Measurements from ENCODE around the gene AGRN.
A peak's percentile ranks its signal among the peaks of the same experiment; 100 is the strongest.

Gene AGRN

DNA sequence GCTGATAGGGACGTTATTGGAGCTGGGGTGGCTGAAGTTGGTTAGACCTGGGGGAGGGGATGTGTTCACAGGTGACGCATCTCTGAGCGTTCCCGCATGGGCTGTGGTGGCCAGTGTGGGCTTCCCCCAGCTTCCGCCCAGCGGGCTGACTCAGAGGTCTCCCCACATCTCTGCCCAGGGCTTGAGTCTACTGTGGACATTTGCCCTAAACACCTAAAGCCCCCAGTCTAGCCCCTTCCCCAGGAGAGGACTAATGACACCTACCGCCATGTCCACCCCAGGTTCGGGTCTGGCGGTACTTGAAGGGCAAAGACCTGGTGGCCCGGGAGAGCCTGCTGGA, 2.0 kb downstream of the AGRN start:
- no peak for DNase-seq

DNA sequence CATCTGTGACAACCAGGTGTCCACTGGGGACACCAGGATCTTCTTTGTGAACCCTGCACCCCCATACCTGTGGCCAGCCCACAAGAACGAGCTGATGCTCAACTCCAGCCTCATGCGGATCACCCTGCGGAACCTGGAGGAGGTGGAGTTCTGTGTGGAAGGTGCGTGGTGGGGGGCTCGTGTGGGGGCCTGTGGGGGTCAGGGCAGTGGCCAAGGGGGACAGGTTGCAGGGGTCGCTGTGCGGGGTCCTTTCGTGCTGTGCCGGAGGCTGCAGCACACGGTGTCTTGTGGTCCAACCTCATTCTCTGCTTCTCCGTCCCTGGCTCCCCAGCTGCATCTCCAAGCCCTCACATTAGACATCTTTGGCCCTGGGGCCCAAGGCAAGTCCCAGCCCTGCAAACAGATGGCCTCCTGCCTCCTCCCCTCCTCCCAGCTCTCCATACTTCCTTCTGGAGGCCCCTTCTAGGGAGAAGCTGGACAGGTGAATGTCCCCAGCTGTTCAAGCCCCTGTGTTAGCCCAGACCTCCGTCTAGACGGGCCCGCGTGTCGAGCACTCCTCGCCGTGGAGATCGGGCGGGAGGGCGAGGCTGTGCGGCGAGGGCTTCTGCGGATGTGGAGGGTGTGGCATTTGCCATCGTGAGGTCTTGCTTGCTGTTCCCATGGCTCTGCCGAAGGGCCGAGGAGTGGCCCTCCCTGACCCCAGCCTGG, 2.5 kb downstream of the AGRN start:
- DNase-seq: no peak

DNA sequence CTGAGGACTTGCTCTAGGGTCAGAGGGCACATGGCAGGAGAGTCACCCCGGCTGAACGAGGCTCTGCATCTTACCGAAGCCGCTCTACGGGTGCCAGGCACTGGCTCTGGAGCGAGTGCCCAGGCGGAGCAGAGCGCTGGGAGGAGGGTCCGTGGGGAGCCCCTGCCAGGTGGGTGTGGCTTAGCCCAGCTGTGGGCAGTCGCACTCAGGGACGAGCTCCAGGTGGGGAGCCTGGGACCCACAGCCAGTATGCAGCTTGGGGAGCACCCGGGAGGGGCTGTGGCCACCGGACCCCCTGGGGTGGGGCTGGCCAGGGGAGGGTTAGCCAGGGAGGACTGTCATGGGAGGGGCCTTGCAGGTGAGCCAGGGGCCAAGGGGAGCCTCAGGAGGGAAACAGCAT, 3.8 kb downstream of the AGRN start:
- DNase-seq: no peak

DNA sequence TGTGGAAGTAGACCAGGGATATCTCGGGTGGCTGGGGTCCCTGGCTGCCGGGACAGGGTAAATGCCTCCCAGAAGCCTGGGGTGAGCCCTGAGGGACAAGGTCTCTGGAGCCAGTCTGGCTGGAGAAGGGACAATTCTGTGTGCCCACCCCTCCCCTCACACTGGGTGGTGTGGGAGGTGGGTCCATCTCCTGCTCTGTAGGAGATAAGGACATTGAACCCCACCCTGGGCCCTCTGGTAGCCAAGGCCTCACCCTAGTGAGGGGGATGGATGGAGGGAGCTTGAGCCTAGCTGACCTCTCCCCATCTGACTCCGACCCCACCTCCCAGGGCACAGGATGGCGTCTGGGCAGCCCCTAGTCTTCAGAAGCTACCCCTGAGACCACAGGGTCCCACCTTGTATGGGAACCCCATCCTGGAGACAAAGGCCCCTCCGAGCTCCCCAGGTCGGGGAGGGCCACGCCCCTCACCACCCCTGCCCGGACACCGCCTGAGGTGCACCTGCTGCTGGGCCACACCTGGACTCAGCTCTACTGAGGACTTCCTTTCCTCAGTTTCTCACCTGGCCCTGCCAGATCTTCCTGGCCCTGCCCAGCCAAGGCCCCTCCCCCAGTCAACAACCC, 4.3 kb downstream of the AGRN start:
- DNase-seq: no peak

DNA sequence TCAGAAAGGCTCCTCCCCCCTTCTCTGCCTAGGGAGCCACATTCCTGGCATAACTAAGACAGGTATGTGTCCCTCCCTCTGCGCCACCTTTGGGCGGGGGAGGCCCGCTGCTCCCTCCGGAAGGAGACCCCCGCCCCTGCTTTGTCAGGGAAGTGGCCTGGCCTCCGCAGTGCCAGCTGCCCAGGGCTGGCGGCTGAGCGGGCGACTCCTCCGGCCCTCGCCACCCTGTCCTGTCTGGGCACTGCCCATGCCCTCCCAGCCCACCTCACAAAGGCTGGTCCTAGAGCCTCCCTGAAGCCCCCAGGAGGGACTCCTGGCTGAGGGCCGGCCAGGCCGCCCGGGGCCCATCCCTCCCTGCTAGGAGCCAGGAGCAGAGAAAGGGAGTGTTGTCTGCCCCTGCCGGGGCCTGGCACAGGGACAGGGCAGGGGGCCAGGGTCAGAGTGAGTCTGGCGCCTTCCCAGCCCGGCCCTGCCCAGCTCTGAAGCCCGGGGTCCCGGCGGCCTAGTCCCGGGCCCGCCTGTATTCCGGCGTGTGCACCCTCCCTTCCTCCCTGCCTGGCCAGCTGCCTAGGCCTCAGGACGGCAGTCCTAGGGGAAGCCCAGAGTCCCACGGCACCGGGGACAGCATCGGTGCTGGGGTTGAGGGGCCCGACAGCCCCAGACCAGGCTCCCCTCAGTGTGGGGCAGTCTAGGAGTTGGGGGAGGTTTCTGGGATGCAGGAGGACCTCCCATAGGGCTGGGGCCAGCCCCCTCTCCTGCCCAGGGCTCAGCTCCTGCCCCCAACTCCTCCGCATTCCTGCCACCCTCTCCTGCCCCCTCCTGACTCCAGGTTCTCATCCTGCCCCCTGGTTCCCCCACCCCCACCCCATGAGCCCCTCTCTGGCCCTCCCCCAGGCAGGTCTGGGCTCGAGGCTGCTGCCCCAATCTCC, 5.1 kb downstream of the AGRN start:
- no peak for DNase-seq

DNA sequence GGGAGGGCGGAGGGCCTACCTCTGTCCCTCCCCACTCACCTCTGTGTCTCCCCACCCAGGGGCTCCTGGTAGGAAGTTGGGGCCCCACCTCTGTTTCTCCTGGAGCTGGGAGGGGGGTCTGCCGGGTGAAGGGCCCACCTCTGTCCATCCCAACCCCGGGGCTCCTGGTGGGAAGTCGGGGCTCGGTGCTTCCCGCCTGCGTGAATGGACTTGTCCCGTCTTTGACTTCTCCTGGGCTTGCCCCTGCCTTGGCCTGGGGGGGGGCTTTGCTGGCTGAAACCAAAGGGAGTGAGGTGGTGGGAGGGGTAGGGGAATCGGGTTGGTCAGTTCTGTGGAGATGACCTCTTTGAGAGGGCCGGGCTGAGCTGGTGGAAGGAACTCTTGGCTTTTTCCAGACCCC, 5.8 kb downstream of the AGRN start:
- DNase-seq: no peak

- DNase-seq: no peak
These were observed 6.9 kb downstream of the AGRN start for GRCh38 chr1:1026599-1027413.

DNA sequence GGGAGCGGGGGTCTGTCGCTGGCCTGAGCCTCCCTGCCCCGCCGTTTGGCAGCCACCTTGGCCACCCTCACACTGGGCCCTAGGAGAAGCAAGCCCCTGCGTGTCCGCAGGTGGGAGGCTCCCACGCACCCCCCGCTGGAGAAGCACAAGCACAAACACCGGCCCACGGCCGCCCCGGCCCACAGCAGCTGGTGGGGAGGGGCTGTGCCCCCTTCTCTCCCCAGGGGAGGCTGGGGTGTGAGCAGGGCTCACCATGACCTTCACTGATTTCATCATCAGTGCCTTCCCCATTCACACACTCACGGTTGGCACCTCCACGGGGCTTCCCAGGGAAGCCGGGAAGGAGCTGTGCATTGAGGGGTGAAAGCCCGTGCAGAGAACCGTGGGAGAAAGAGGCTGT, 7.9 kb downstream of the AGRN start:
- no peak for DNase-seq

GRCh38 chr1:1030867-1031658, 11.1 kb downstream of the AGRN start:
- peak; percentile 43 for DNase-seq

DNA sequence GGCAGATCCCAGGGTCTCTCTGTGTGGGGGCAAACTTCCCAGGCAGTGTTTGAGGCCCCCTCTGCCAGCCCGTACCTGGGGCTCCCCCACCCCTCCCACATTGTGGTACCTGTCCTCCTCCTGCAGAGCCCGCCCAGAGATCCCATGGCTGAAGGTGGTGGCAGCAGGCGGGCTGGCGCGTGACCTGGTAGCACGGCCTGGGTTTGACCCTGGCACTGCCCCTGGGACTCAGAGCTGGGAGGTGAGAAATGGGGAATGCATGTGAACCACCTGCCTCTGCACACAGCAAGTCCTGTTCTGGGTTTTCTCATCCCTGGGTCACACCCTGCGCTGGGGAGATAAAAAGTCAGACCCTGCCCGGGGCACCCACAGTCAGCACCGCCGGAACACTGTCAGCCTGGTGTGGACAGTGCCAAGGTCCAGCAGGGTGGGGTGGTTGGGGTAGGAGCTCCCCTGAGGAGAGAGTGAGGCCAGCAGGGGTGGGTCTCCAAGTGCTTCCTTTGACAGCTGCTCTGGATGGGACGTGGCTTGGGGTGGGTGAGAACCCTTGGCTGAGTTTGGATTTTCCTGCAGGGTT, 11.8 kb downstream of the AGRN start:
- no peak for DNase-seq

- peak; percentile 79 for DNase-seq
These were observed 12.5 kb downstream of the AGRN start for GRCh38 chr1:1032424-1032823.

GRCh38 chr1:1033009-1033587, 13.2 kb downstream of the AGRN start:
- peak; percentile 97 for DNase-seq

GRCh38 chr1:1033731-1034438, 14.0 kb downstream of the AGRN start:
- peak; percentile 74 for DNase-seq

DNA sequence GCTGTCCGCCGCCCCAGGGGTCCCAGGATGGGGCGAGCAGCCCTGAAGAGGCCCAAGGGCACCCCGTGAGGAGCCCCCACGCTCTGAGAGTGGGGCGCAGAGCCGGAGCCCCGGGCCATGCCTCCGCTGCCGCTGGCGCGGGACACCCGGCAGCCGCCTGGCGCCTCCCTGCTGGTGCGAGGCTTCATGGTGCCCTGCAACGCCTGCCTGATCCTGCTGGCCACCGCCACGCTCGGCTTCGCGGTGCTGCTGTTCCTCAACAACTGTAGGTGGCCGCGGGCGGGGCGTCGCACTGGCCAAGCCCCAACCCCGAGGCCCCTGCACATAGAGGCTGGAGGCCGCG, 14.5 kb downstream of the AGRN start:
- DNase-seq: peak; percentile 60

- DNase-seq: peak; percentile 15
These were observed 15.5 kb downstream of the AGRN start for GRCh38 chr1:1035291-1035943.

GRCh38 chr1:1037366-1038327, 17.7 kb downstream of the AGRN start:
- no peak for DNase-seq

DNA sequence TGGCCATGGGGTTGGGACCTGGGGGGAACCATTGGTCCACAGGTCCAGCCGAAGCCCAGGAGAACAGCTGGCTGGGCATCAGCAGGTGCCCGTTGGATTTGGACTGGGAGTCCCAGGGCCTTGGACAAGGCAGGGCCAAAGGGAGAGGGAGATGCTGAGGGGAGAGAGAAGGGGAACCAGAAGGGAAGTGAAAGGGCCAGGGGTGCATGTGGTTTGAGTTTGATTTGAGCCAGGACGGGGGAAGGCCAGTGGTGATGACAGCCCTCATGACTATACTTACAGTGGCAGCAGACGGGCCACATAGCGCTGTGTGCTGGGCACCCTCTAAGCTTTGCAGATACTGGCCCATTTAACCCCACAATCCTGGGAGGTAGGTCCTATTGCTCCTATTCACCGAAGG, 18.8 kb downstream of the AGRN start:
- DNase-seq: no peak

DNA sequence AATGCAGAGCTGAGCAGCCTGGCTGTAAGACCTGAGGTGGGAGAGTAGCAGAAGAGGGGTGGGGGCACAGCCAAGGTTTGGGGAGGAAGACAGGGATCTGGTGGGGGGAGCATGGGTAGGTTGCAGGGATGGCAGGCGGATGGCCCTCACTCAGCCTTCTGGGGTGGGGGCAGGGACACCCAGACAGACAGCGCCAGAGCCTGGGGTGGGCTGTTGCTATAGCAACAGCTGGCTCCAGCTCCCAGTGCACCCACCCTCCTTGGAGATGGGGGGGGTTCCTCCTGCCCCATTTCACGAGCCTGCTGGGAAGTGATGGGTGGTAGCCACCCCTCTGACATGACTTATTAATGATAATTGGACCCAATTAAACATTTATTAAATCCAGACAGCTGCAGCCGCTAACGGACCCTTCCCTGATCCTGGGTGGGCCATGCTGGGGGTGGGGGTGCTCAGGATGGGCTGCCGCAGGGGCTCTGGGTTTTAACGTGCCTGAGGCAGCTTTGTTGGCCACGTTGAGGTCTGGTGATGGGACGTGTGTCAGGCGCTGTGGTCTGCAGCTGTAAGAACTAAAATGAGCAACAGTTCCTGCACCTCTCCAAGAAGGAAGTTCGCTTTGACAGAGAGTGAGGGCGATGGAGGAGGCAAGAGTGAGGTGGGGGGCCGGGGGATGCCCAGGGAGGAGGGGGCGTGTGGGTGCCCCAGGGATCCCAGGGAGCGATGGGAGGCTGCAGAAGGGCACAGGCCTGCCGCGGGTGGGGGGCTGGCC, 19.4 kb downstream of the AGRN start:
- peak; percentile 74 for DNase-seq

Measured in eye (tissue), 1 donor.